Progenitor cell of endocrine pancreas (in vitro differentiated cells): ENCODE results near the gene BCL2. TPM values are rescaled to one million over a fixed set of nuclear protein-coding genes. Genes with fewer than 3 reads are reported as not detected.

Experiments
- DNase-seq: peaks from one replicate; pipeline ENCODE4 v3.0.0; 2021; ENCODE audit warnings: low spot score; ENCODE audit not compliant: unreplicated experiment
- H3K27ac Mint-ChIP-seq: 2 replicates; pipeline ENCODE4 v1.8.0; 2021; ENCODE audit warnings: mild to moderate bottlenecking, moderate library complexity, mixed read lengths
- H3K27me3 Mint-ChIP-seq: 2 replicates; pipeline ENCODE4 v1.8.0; 2021; ENCODE audit warnings: mixed read lengths
- H3K36me3 Mint-ChIP-seq: 2 replicates; pipeline ENCODE4 v1.8.0; 2022; ENCODE audit warnings: mixed read lengths; ENCODE audit not compliant: insufficient read depth
- H3K4me1 Mint-ChIP-seq: 2 replicates; pipeline ENCODE4 v1.8.0; 2021; ENCODE audit warnings: low read depth, mixed read lengths
- H3K4me3 Mint-ChIP-seq: 2 replicates; pipeline ENCODE4 v1.8.0; 2021; ENCODE audit warnings: low read depth, mild to moderate bottlenecking, moderate library complexity, mixed read lengths
- H3K9me3 Mint-ChIP-seq: 2 replicates; pipeline ENCODE4 v1.8.0; 2021; ENCODE audit warnings: low read depth, mixed read lengths
- CTCF ChIP-seq: fragments of 200-600 bp; sonication (generic); IDR thresholded peaks from one replicate; pipeline ENCODE4 v1.5.0; 2021; ENCODE audit warnings: antibody characterized with exemption, mild to moderate bottlenecking; ENCODE audit not compliant: unreplicated experiment
- total RNA-seq: library from RNA; stranded (reverse); gene quantifications from 2 replicates; pipeline ENCODE4 v1.2.1, GENCODE V29; 2021

BCL2 gene
- total RNA-seq, 1 donor from 2014 or later, result 3.8 TPM

DNA sequence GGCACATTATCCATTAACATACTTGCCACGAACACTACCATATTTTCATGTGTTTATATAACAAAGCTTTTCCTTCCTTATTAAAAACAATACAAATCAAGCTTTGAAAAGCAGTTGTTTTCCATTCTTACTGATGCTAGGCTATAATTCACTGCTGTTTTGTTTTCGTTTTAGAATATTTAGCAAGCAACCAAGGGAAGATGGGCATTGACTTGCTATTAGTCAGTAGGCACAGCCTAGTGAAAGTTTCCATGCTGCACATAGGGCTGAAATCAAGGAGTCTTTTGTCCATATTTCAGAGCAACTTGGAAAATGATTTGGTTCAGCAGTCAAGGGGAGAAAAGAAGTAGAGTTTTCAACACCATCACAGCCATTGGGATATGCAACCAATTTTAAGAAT is 31.3 kb downstream of the BCL2 start:
- DNase-seq, result no peak
- no peak for TF ChIP-seq CTCF
- peaks cover 1% of the 10 kb centered on the region for H3K4me1 Mint-ChIP-seq
- H3K4me3 Mint-ChIP-seq, result no peak overlapping the region
- no peaks in the 10 kb centered on the region for H3K9me3 Mint-ChIP-seq
- H3K36me3 Mint-ChIP-seq, result no peaks in the 10 kb centered on the region
- H3K27me3 Mint-ChIP-seq, result peaks cover 3% of the 10 kb centered on the region
- H3K27ac Mint-ChIP-seq, result no peak overlapping the region

GRCh38 chr18:63287691-63288220 is 31.8 kb downstream of the BCL2 start:
- H3K4me3 Mint-ChIP-seq, result no peak overlapping the region
- H3K9me3 Mint-ChIP-seq, result no peaks in the 10 kb centered on the region
- peaks cover 1% of the 10 kb centered on the region for H3K4me1 Mint-ChIP-seq
- H3K27ac Mint-ChIP-seq, result no peak overlapping the region
- H3K27me3 Mint-ChIP-seq, result peaks cover 3% of the 10 kb centered on the region
- no peak for DNase-seq
- TF ChIP-seq CTCF, result no peak
- H3K36me3 Mint-ChIP-seq, result no peaks in the 10 kb centered on the region

- Mint-ChIP-seq H3K36me3 (no peaks in the 10 kb centered on the region), H3K4me3 (no peak overlapping the region), H3K4me1 (peaks cover 1% of the 10 kb centered on the region), H3K27me3 (peaks cover 3% of the 10 kb centered on the region), H3K27ac (no peak overlapping the region), H3K9me3 (no peaks in the 10 kb centered on the region)
- no peak for DNase-seq
- TF ChIP-seq CTCF, result no peak
Measured at GRCh38 chr18:63286926-63287325, 32.6 kb downstream of the BCL2 start.

GRCh38 chr18:63284827-63285733 is 34.5 kb downstream of the BCL2 start:
- Mint-ChIP-seq H3K4me1 (no peaks in the 10 kb centered on the region), H3K4me3 (no peak overlapping the region), H3K36me3 (no peaks in the 10 kb centered on the region), H3K27me3 (no peaks in the 10 kb centered on the region), H3K27ac (no peak overlapping the region), H3K9me3 (no peaks in the 10 kb centered on the region)
- DNase-seq, result no peak
- no peak for TF ChIP-seq CTCF

- Mint-ChIP-seq H3K36me3 (no peaks in the 10 kb centered on the region), H3K4me3 (no peak overlapping the region), H3K27me3 (no peaks in the 10 kb centered on the region), H3K27ac (no peak overlapping the region), H3K9me3 (no peaks in the 10 kb centered on the region), H3K4me1 (no peaks in the 10 kb centered on the region)
- no peak for DNase-seq
- no peak for TF ChIP-seq CTCF
Measured at GRCh38 chr18:63284173-63284799, 35.3 kb downstream of the BCL2 start.
